HCT116 (cell line): Measurements from ENCODE around the gene NUMA1. TPM values are rescaled to one million over a fixed set of nuclear protein-coding genes. Genes with fewer than 3 reads are reported as not detected.
A peak's percentile ranks its signal among the peaks of the same experiment; 100 is the strongest.

Experiments used
- ATAC-seq: fragments of 200-7000 bp; cut with Tn5 transposase; 2 replicates; pipeline ENCODE4 v1.9.1; 2020; ENCODE audit warnings: mild to moderate bottlenecking, moderate library complexity
- BruUV-seq: library from RNA; stranded (reverse); fragments of 400-500 nt; replicated peaks from 2 replicates; lab custom pipeline; 2021; lab: Mats Ljungman, UMichigan
- CTCF ChIA-PET: fragments of 300-600 bp; sonication (Branson Sonifier 250); formaldehyde crosslinking; loops from one replicate; lab custom pipeline; 2021; ENCODE audit warnings: antibody characterized with exemption; lab: Charles Lee
- POLR2A ChIA-PET: fragments of 300-600, 350-600 bp; sonication (Branson Sonifier 250); formaldehyde crosslinking; loops from one replicate; lab custom pipeline; 2021; ENCODE audit warnings: antibody characterized with exemption; lab: Charles Lee
- RAD21 ChIA-PET, 2 experiments: fragments of 300-600 bp; sonication (Branson Sonifier 250); formaldehyde crosslinking; loops; one replicate each; lab custom pipeline; 2023; ENCODE audit warnings: low total read pairs in 2 of 2; ENCODE audit not compliant: uncharacterized antibody in 2 of 2, unreplicated experiment in 2 of 2, low non-redundant PET in 1 of 2; lab: Charles Lee
- DNase-seq: peaks from one replicate; pipeline ENCODE4 v3.0.0-alpha.2; 2010; ENCODE audit warnings: low read depth, low spot score
- H2AFZ ChIP-seq: fragments of 200-600 bp; shearing (Covaris generic), sonication (generic); 2 replicates; pipeline ENCODE4 v1.6.1; 2017; ENCODE audit warnings: low read depth, mixed run types, mixed read lengths, antibody characterized with exemption, low read length; ENCODE audit not compliant: poor library complexity, severe bottlenecking
- H3K27ac ChIP-seq: 2 replicates; pipeline ENCODE4 v1.5.1; 2012; ENCODE audit warnings: low read depth, low read length
- H3K27me3 ChIP-seq: fragments of 200-600 bp; sonication (generic); 2 replicates; pipeline ENCODE4 v1.6.1; 2016; ENCODE audit warnings: mixed run types, low read length, mixed read lengths; ENCODE audit not compliant: insufficient read depth
- H3K36me3 ChIP-seq, 2 experiments: fragments of 200-500 bp in 1 of 2; fragments of 200-600 bp in 1 of 2; sonication (Bioruptor generic) in 1 of 2; sonication (generic) in 1 of 2; 2 replicates each; pipeline versions ENCODE4 v1.5.1 to v1.6.1; 2014 to 2016; ENCODE audit warnings: low read length in 2 of 2, inconsistent platforms in 1 of 2, mixed read lengths in 1 of 2, mixed run types in 1 of 2; ENCODE audit not compliant: insufficient read depth in 2 of 2, control insufficient read depth in 1 of 2
- H3K4me1 ChIP-seq, 2 experiments: fragments of 200-600 bp in 1 of 2; sonication (generic) in 1 of 2; 2 replicates each; pipeline versions ENCODE4 v1.5.1 to v1.6.1; 2012 to 2017; ENCODE audit warnings: low read length in 2 of 2, inconsistent platforms in 1 of 2, mild to moderate bottlenecking in 1 of 2, mixed read lengths in 1 of 2, mixed run types in 1 of 2, moderate library complexity in 1 of 2; ENCODE audit not compliant: insufficient read depth in 2 of 2, control insufficient read depth in 1 of 2
- H3K4me2 ChIP-seq: fragments of 200-600 bp; sonication (generic); 2 replicates; pipeline ENCODE4 v1.6.1; 2017; ENCODE audit warnings: mixed run types, low read length, mixed read lengths
- H3K4me3 ChIP-seq, 2 experiments: fragments of 200-600 bp in 1 of 2; sonication (generic) in 1 of 2; replicated peaks in 1 of 2; 2 replicates each; pipeline ENCODE4 v1.5.1; 2011 to 2016; ENCODE audit warnings: low read length in 2 of 2, control low read depth in 1 of 2, low read depth in 1 of 2, mild to moderate bottlenecking in 1 of 2, mixed read lengths in 1 of 2, mixed run types in 1 of 2
- H3K79me2 ChIP-seq: fragments of 200-600 bp; sonication (generic); 2 replicates; pipeline ENCODE4 v1.6.1; 2017; ENCODE audit warnings: mild to moderate bottlenecking, mixed run types, low read length, moderate library complexity, mixed read lengths; ENCODE audit not compliant: insufficient read depth
- H3K9ac ChIP-seq: fragments of 200-600 bp; sonication (generic); 2 replicates; pipeline ENCODE4 v1.6.1; 2016; ENCODE audit warnings: low read length, mixed read lengths
- H3K9me2 ChIP-seq: fragments of 200-600 bp; sonication (generic), shearing (Covaris generic); 2 replicates; pipeline ENCODE4 v1.6.1; 2017; ENCODE audit warnings: mixed run types, mild to moderate bottlenecking, moderate library complexity; ENCODE audit not compliant: insufficient read depth
- H3K9me3 ChIP-seq, 2 experiments: fragments of 200-500 bp in 1 of 2; fragments of 200-600 bp in 1 of 2; sonication (Bioruptor generic) in 1 of 2; sonication (generic) in 1 of 2; 2 replicates each; pipeline ENCODE4 v1.6.1; 2014 to 2017; ENCODE audit warnings: low read length in 2 of 2, mixed read lengths in 2 of 2, inconsistent platforms in 1 of 2, low read depth in 1 of 2, mild to moderate bottlenecking in 1 of 2, mixed run types in 1 of 2, moderate library complexity in 1 of 2; ENCODE audit not compliant: control insufficient read depth in 1 of 2, insufficient read depth in 1 of 2
- H4K20me1 ChIP-seq: fragments of 200-600 bp; sonication (generic), shearing (Covaris generic); 2 replicates; pipeline ENCODE4 v1.6.1; 2017; ENCODE audit warnings: mixed run types, mild to moderate bottlenecking, moderate library complexity; ENCODE audit not compliant: insufficient read depth
- CEBPB ChIP-seq: IDR thresholded peaks from 2 replicates; pipeline ENCODE4 v1.6.1; 2012; ENCODE audit warnings: low read depth
- EGR1 ChIP-seq: IDR thresholded peaks from 2 replicates; pipeline ENCODE4 v1.6.1; 2012; ENCODE audit warnings: low read depth
- ELF1 ChIP-seq: IDR thresholded peaks from 2 replicates; pipeline ENCODE4 v1.6.1; 2012; ENCODE audit warnings: low read depth, borderline replicate concordance
- EZH2phosphoT487 ChIP-seq: fragments of 200-600 bp; IDR thresholded peaks from 2 replicates; pipeline ENCODE4 v1.6.1; 2018; ENCODE audit warnings: antibody characterized with exemption, borderline replicate concordance
- JUND ChIP-seq: IDR thresholded peaks from 2 replicates; pipeline ENCODE4 v1.6.1; 2012
- POLR2AphosphoS5 ChIP-seq: IDR thresholded peaks from 2 replicates; pipeline ENCODE4 v1.6.1; 2011; ENCODE audit warnings: mild to moderate bottlenecking, low read depth, low read length, moderate library complexity
- REST ChIP-seq: IDR thresholded peaks from 2 replicates; pipeline ENCODE4 v1.6.1; 2012; ENCODE audit warnings: low read depth
- SP1 ChIP-seq: IDR thresholded peaks from 2 replicates; pipeline ENCODE4 v1.6.1; 2012; ENCODE audit warnings: low read depth
- SRF ChIP-seq: IDR thresholded peaks from 2 replicates; pipeline ENCODE4 v1.6.1; 2012; ENCODE audit warnings: low read depth
- TCF7L2 ChIP-seq: IDR thresholded peaks from 2 replicates; pipeline ENCODE4 v1.7.0; 2011; ENCODE audit warnings: borderline replicate concordance, inconsistent platforms; ENCODE audit not compliant: insufficient read depth, insufficient read length; ENCODE audit errors: extremely low read depth
- YY1 ChIP-seq: IDR thresholded peaks from 2 replicates; pipeline ENCODE4 v1.6.1; 2011; ENCODE audit warnings: low read length, low read depth, moderate library complexity, mild to moderate bottlenecking; ENCODE audit not compliant: insufficient replicate concordance; ENCODE audit errors: extremely low read depth
- ZNF274 ChIP-seq: fragments of 200-500 bp; sonication (Bioruptor generic); IDR thresholded peaks from 2 replicates; pipeline ENCODE4 v1.6.1; 2014; ENCODE audit warnings: mild to moderate bottlenecking, low read depth, low read length, inconsistent platforms
- intact Hi-C: fragments of 100-400 bp; cut with micrococcal nuclease; formaldehyde crosslinking; loops from 2 replicates; pipeline ENCODE4 v1.10.0; 2022
- total RNA-seq: library from RNA; stranded (reverse); gene quantifications from one replicate; pipeline ENCODE4 v1.2.1, GENCODE V29; 2021; ENCODE audit not compliant: unreplicated experiment
- TF ChIP-seq, protein P1 (sequence below): IDR thresholded peaks from 2 replicates; pipeline ENCODE4 v1.6.1; 2012
- TF ChIP-seq, protein P2 (sequence below): IDR thresholded peaks from 2 replicates; pipeline ENCODE4 v1.6.1; 2012
- TF ChIP-seq, protein P3 (sequence below), 3 experiments: fragments of 200-600 bp in 1 of 3; sonication (generic) in 1 of 3; IDR thresholded peaks in 2 of 3; conservative IDR thresholded peaks in 1 of 3; 2 replicates each; pipeline ENCODE4 v1.5.1; 2012 to 2017; ENCODE audit warnings: low read depth in 2 of 3, low read length in 2 of 3, antibody characterized with exemption in 1 of 3, borderline replicate concordance in 1 of 3, control low read depth in 1 of 3, mild to moderate bottlenecking in 1 of 3, mixed read lengths in 1 of 3, mixed run types in 1 of 3, moderate library complexity in 1 of 3; ENCODE audit not compliant: insufficient read depth in 1 of 3

Gene NUMA1
- total RNA-seq, 1 experiment from 2014 or later: 133 TPM

GRCh38 chr11:72038491-72038890 lies 41.9 kb downstream of the NUMA1 start:
- Histone ChIP-seq H2AFZ (no peak overlapping the region), H3K9me3 (no peaks in the 10 kb centered on the region), H3K9me2 (no peaks in the 10 kb centered on the region), H3K79me2 (peaks cover 89% of the 10 kb centered on the region), H3K4me2 (0 out of 2 replicates have a peak overlapping the region, but pooled peaks have one; percentile 81), H3K27ac (no peak overlapping the region), H4K20me1 (no peaks in the 10 kb centered on the region), H3K4me1 (peaks cover 24 to 50% of the 10 kb centered on the region in 2 experiments), H3K27me3 (no peaks in the 10 kb centered on the region), H3K9ac (no peak overlapping the region), H3K4me3 (no peak overlapping the region), H3K36me3 (peaks cover 0 to 8% of the 10 kb centered on the region in 2 experiments; a peak in 2 of 4 replicates)
- BruUV-seq: no TSS peak
- ATAC-seq (no peak), DNase-seq (no peak)
- TF ChIP-seq REST (no peak), SP1 (no peak), YY1 (no peak), EGR1 (no peak), TCF7L2 (no peak), ZNF274 (no peak), JUND (no peak), SRF (no peak), CEBPB (no peak), EZH2phosphoT487 (no peak), POLR2AphosphoS5 (no peak), ELF1 (no peak)
- TF ChIP-seq, protein P1, sequence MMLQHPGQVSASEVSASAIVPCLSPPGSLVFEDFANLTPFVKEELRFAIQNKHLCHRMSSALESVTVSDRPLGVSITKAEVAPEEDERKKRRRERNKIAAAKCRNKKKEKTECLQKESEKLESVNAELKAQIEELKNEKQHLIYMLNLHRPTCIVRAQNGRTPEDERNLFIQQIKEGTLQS: no peak
- TF ChIP-seq, protein P2, sequence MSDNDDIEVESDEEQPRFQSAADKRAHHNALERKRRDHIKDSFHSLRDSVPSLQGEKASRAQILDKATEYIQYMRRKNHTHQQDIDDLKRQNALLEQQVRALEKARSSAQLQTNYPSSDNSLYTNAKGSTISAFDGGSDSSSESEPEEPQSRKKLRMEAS: no peak
- TF ChIP-seq, protein P3, sequence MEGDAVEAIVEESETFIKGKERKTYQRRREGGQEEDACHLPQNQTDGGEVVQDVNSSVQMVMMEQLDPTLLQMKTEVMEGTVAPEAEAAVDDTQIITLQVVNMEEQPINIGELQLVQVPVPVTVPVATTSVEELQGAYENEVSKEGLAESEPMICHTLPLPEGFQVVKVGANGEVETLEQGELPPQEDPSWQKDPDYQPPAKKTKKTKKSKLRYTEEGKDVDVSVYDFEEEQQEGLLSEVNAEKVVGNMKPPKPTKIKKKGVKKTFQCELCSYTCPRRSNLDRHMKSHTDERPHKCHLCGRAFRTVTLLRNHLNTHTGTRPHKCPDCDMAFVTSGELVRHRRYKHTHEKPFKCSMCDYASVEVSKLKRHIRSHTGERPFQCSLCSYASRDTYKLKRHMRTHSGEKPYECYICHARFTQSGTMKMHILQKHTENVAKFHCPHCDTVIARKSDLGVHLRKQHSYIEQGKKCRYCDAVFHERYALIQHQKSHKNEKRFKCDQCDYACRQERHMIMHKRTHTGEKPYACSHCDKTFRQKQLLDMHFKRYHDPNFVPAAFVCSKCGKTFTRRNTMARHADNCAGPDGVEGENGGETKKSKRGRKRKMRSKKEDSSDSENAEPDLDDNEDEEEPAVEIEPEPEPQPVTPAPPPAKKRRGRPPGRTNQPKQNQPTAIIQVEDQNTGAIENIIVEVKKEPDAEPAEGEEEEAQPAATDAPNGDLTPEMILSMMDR (IDR thresholded peaks at IDR 0.05 in 2 of 3, conservative IDR thresholded peaks at IDR 0.05 in 1 of 3; ENCODE audit: borderline replicate concordance in 1 of 3, insufficient read depth in 1 of 3, low read depth in 2 of 3, low read length in 2 of 3): no peak
- RAD21 ChIA-PET: no interaction called here
- POLR2A ChIA-PET: no interaction called here
- CTCF ChIA-PET: interaction anchor here (0.8 kb wide), 1 partner anchor 14 kb away, joined by 3 read pairs; no protein-coding TSS in a partner anchor
- intact Hi-C loops: no loop called here
